Upper lobe of right lung (tissue), 1 donor: ENCODE data around the gene PAFAH1B1. TPM values are rescaled to one million over a fixed set of nuclear protein-coding genes. Genes with fewer than 3 reads are reported as not detected.
"Not testable (repeated sequence)": the region's sequence is repeated elsewhere in the genome, so short reads cannot be mapped to it uniquely, and the experiment has no call there.

Experiments used
- ATAC-seq: fragments of 200-7000 bp; cut with Tn5 transposase; one replicate; pipeline ENCODE4 v1.9.1; 2020; ENCODE audit warnings: mild to moderate bottlenecking, moderate library complexity
- DNase-seq: peaks from one replicate; pipeline ENCODE4 v3.0.0-alpha.2; 2020
- H3K27ac ChIP-seq: fragments of 200-600 bp; one replicate; pipeline ENCODE4 v1.8.0; 2022
- H3K27me3 ChIP-seq: fragments of 200-600 bp; one replicate; pipeline ENCODE4 v1.8.0; 2022; ENCODE audit warnings: mild to moderate bottlenecking
- H3K36me3 ChIP-seq: fragments of 200-600 bp; one replicate; pipeline ENCODE4 v1.8.0; 2022
- H3K4me1 ChIP-seq: fragments of 200-600 bp; one replicate; pipeline ENCODE4 v1.8.0; 2022
- H3K4me3 ChIP-seq: fragments of 200-600 bp; one replicate; pipeline ENCODE4 v1.8.0; 2022; ENCODE audit warnings: mild to moderate bottlenecking
- H3K9me3 ChIP-seq: fragments of 200-600 bp; one replicate; pipeline ENCODE4 v1.8.0; 2022
- intact Hi-C: fragments of 100-400 bp; cut with DNase I; formaldehyde crosslinking; loops from one replicate; pipeline ENCODE4 v1.11.0; 2022
- total RNA-seq: library from RNA; stranded (reverse); fragmentation: NEBNext Ultra II Directional; extraction: Animal tissue kit (Norgen Biotek cat#: 25700); gene quantifications from one replicate; pipeline ENCODE4 v1.2.1, GENCODE V29; 2021
- TF ChIP-seq, protein P1 (sequence below): fragments of 200-600 bp; IDR thresholded peaks from one replicate; pipeline ENCODE4 v1.8.0; 2022; ENCODE audit warnings: antibody characterized with exemption
- donor health status: DM: no; HTN: yes; CAD: no; lungs with severe emphysema.

Gene PAFAH1B1
- total RNA-seq, 1 donor from 2014 or later = 144 TPM

GRCh38 chr17:2624292-2624731 is 30.9 kb downstream of the PAFAH1B1 start:
- Histone ChIP-seq H3K4me1 (peaks cover 23% of the 10 kb centered on the region), H3K9me3 (no peaks in the 10 kb centered on the region), H3K36me3 (no peaks in the 10 kb centered on the region), H3K27me3 (no peaks in the 10 kb centered on the region), H3K27ac (no peak overlapping the region), H3K4me3 (no peak overlapping the region)
- intact Hi-C loops = no loop called here
- TF ChIP-seq, protein P1, sequence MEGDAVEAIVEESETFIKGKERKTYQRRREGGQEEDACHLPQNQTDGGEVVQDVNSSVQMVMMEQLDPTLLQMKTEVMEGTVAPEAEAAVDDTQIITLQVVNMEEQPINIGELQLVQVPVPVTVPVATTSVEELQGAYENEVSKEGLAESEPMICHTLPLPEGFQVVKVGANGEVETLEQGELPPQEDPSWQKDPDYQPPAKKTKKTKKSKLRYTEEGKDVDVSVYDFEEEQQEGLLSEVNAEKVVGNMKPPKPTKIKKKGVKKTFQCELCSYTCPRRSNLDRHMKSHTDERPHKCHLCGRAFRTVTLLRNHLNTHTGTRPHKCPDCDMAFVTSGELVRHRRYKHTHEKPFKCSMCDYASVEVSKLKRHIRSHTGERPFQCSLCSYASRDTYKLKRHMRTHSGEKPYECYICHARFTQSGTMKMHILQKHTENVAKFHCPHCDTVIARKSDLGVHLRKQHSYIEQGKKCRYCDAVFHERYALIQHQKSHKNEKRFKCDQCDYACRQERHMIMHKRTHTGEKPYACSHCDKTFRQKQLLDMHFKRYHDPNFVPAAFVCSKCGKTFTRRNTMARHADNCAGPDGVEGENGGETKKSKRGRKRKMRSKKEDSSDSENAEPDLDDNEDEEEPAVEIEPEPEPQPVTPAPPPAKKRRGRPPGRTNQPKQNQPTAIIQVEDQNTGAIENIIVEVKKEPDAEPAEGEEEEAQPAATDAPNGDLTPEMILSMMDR = no peak
- DNase-seq = no peak
- ATAC-seq = peak; percentile 49

DNA sequence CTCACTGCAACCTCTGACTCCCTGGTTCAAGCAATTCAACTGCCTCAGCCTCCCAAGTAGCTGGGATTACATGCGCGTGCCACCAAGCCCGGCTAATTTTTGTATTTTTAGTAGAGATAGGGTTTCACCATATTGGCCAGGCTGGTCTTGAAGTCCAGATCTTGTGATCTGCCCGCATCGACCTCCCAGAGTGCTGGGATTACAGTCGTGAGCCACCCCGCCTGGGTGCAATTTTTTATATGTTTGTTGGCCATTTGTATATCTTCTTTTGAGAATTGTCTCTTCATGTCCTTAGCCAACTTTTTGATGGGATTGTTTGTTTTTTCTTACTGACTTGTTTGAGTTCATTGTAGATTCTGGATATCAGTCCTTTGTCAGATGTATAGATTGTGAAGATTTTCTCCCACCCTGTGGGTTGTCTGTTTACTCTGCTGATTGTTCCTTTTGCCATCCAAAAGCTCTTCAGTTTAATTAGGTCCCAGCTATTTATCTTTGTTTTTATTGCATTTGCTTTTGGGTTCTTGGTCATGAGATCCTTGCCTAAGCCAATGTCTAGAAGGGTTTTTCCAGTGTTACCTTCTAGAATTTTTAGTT is 33.3 kb downstream of the PAFAH1B1 start:
- H3K9me3 ChIP-seq, ATAC-seq, H3K27me3 ChIP-seq, intact Hi-C loops, H3K27ac ChIP-seq, DNase-seq, H3K4me3 ChIP-seq, H3K36me3 ChIP-seq: not testable (repeated sequence)
- peaks cover 31% of the 10 kb centered on the region for H3K4me1 ChIP-seq

DNA sequence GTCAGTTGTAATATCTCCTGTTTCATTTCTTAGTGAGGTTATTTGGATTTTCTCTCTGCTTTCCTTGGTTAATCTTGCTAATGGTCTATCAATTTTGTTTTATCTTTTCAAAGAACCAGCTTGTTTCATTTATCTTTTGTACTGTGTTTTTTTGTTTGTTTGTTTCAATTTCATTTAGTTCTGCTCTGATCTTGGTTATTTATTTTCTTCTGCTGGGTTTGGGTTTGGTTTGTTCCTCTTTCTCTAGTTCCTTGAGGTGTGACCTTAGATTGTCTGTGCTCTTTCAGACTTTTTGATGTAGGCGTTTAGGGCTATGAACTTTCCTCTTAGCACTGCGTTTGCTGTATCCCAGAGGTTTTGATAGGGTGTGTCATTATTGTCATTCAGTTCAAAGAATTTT is 35.5 kb downstream of the PAFAH1B1 start:
- H3K9me3 ChIP-seq, DNase-seq, H3K27me3 ChIP-seq, intact Hi-C loops, H3K27ac ChIP-seq, H3K4me3 ChIP-seq, ATAC-seq, H3K36me3 ChIP-seq: not testable (repeated sequence)
- peaks cover 32% of the 10 kb centered on the region for H3K4me1 ChIP-seq

- ATAC-seq (no peak), DNase-seq (no peak)
- no peaks in the 10 kb centered on the region for H3K9me3 ChIP-seq
- H3K4me3 ChIP-seq = no peak overlapping the region
- intact Hi-C loops = no loop called here
- H3K4me1 ChIP-seq = peaks cover 43% of the 10 kb centered on the region
- H3K27ac ChIP-seq = no peak overlapping the region
- TF ChIP-seq, protein P1 = no peak
- no peaks in the 10 kb centered on the region for H3K36me3 ChIP-seq
- no peaks in the 10 kb centered on the region for H3K27me3 ChIP-seq
These were observed 37.8 kb downstream of the PAFAH1B1 start for GRCh38 chr17:2631211-2631610.

DNA sequence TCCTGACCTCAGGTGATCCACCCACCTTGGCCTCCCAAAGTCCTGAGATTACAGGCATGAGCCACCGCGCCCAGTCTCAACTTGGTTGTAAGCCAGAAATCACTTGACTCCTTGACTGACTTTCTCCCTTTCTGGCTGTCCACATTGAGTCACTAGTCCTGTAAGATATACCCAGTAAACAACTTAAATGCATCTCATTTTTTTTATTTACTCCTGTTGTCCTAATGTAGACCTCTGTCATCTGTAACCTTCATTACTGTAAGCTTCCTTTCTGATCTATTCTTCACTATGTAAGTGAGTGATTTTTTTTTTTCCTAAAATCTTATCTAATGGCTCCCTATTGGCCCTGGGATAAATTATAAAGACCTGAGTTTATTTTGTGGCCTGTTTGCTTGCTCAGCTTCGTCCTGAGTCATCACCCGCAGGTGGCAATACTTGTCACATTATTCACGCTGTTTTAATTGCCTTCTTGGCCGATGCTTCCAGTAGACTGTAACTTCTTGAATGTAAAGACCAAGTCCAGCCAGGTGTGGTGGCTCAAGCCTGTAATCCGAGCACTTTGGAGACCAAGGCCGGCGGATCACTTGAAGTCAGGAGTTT is 41.0 kb downstream of the PAFAH1B1 start:
- Histone ChIP-seq H3K36me3 (peaks cover 23% of the 10 kb centered on the region), H3K4me1 (peaks cover 36% of the 10 kb centered on the region), H3K9me3 (no peaks in the 10 kb centered on the region), H3K27me3 (no peaks in the 10 kb centered on the region), H3K4me3 (no peak overlapping the region), H3K27ac (no peak overlapping the region)
- DNase-seq = no peak
- TF ChIP-seq, protein P1 = no peak
- peak; percentile 14 for ATAC-seq
- intact Hi-C loops = no loop called here

DNA sequence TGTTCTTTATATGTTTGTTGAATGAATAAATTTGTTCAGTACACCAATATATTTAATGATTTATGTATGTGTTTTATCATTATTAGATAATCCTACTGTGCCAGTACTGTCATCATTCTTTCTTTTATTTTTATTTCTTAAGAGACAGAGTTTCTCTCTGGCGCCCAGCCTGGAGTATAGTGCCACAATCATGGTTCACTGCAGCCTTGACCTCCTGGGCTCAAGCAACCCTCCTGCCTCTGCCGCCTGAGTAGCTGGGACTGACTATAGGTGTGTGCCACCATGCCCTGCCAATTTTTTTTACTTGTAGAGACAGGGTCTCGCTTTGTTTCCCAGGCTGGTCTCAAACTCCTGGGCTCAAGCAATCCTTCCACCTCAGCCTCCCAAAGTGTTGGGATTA is 41.8 kb downstream of the PAFAH1B1 start:
- ATAC-seq = no peak

More for the DNA sequence above, 41.8 kb downstream of the PAFAH1B1 start:
- Histone ChIP-seq H3K36me3 (peaks cover 30% of the 10 kb centered on the region), H3K27me3 (no peaks in the 10 kb centered on the region), H3K9me3 (no peaks in the 10 kb centered on the region), H3K4me3 (no peak overlapping the region), H3K27ac (no peak overlapping the region), H3K4me1 (peaks cover 33% of the 10 kb centered on the region)
- DNase-seq = no peak
- intact Hi-C loops = no loop called here
- TF ChIP-seq, protein P1 = no peak
